Ovary (tissue), 9 donors: ENCODE data around the gene COL15A1. TPM values are rescaled to one million over a fixed set of nuclear protein-coding genes. Genes with fewer than 3 reads are reported as not detected.

Experiments used
- DNase-seq, 5 donors: peaks; one replicate each; pipeline ENCODE4 v3.0.0-alpha.2; 2019 to 2020
- H3K27ac ChIP-seq, 2 donors: fragments of 200-600 bp; one replicate each; pipeline versions ENCODE4 v1.5.1 to v1.8.0; 2019 to 2022
- H3K27me3 ChIP-seq: fragments of 200-600 bp; one replicate; pipeline ENCODE4 v1.8.0; 2022
- H3K36me3 ChIP-seq: fragments of 200-600 bp; sonication (generic); one replicate; pipeline ENCODE4 v1.5.1; 2019
- H3K4me1 ChIP-seq: one replicate; pipeline ENCODE4 v1.8.1; 2013; ENCODE audit warnings: mild to moderate bottlenecking, moderate library complexity; ENCODE audit not compliant: insufficient read depth
- H3K4me3 ChIP-seq: fragments of 200-600 bp; sonication (generic); one replicate; pipeline ENCODE4 v1.5.1; 2017
- H3K9me3 ChIP-seq, 2 donors: fragments of 200-600 bp in 1 of 2; sonication (generic) in 1 of 2; one replicate each; pipeline versions ENCODE4 v1.5.1 to v1.8.1; 2013 to 2019; ENCODE audit warnings: mild to moderate bottlenecking in 1 of 2, moderate library complexity in 1 of 2
- EP300 ChIP-seq: sonication (generic); formaldehyde crosslinking; IDR thresholded peaks from one replicate; pipeline ENCODE4 v1.6.1; 2017; ENCODE audit warnings: antibody characterized with exemption
- POLR2A ChIP-seq: fragments of 450-650 bp; IDR thresholded peaks from one replicate; pipeline ENCODE4 v1.6.1; 2017; ENCODE audit warnings: antibody characterized with exemption, mild to moderate bottlenecking, moderate library complexity
- WGBS, 3 donors: extraction: QIAGEN DNeasy Blood & Tissue Kit in 1 of 3; methylation state at CpG; one replicate each; pipeline versions ENCODE4 v1.1.5 to v1.1.7; 2013 to 2017; 5-methylcytosine and 5-hydroxymethylcytosine counted together
- intact Hi-C, 4 donors: fragments of 100-400 bp; cut with DNase I; formaldehyde crosslinking; loops; one replicate each; pipeline versions ENCODE4 v1.11.0 to v1.15.1; 2022 to 2023
- polyA plus RNA-seq, 2 donors: library from polyadenylated mRNA; stranded (reverse); fragments of 200-250 nt in 1 of 2; fragments of 350-450 nt in 1 of 2; fragmentation: Illumina TruSeq in 1 of 2; extraction: RNeasy Lipid Tissue Mini Kit (QIAGEN cat#74804) in 1 of 2; gene quantifications; one replicate each; pipeline ENCODE4 v1.2.3, GENCODE V29; 2013 to 2014
- total RNA-seq, 7 donors: library from RNA; depleted of rRNA in 2 of 7; stranded (reverse); fragments of >200 nt in 2 of 7; fragmentation: NEBNext Ultra II Directional in 3 of 7; extraction: Animal tissue kit (Norgen Biotek cat#: 25700) in 3 of 7; gene quantifications; one replicate each; pipeline versions ENCODE4 v1.1.0 to v1.2.4, GENCODE V29; 2016 to 2023
- TF ChIP-seq, protein P1 (sequence below), 3 donors: fragments of 450-650 bp in 2 of 3; fragments of 200-600 bp in 1 of 3; IDR thresholded peaks; one replicate each; pipeline versions ENCODE4 v1.5.1 to v1.8.0; 2016 to 2022; ENCODE audit warnings: antibody characterized with exemption in 3 of 3, mild to moderate bottlenecking in 1 of 3
- donor health status: DM: no; HTN: no; CAD: no; lungs with moderate emphysema.
- donor health status: DM: no; HTN: no; CAD: no.
- donor health status: Bipolar disorder and iron deficiency.
- donor health status: DM: yes; HTN: yes; CAD: no.
- donor health status: DM: no; HTN: no; CAD: no.
- donor health status: DM: yes; HTN: yes; CAD: no.

COL15A1 gene
- total and polyA plus RNA-seq, 9 donors, result 12.8 to 195 (median 48.6) TPM

- no peak overlapping the region for H3K4me3 ChIP-seq
- H3K4me1 ChIP-seq, result no peaks in the 10 kb centered on the region
- TF ChIP-seq POLR2A, result no peak
- TF ChIP-seq, protein P1, sequence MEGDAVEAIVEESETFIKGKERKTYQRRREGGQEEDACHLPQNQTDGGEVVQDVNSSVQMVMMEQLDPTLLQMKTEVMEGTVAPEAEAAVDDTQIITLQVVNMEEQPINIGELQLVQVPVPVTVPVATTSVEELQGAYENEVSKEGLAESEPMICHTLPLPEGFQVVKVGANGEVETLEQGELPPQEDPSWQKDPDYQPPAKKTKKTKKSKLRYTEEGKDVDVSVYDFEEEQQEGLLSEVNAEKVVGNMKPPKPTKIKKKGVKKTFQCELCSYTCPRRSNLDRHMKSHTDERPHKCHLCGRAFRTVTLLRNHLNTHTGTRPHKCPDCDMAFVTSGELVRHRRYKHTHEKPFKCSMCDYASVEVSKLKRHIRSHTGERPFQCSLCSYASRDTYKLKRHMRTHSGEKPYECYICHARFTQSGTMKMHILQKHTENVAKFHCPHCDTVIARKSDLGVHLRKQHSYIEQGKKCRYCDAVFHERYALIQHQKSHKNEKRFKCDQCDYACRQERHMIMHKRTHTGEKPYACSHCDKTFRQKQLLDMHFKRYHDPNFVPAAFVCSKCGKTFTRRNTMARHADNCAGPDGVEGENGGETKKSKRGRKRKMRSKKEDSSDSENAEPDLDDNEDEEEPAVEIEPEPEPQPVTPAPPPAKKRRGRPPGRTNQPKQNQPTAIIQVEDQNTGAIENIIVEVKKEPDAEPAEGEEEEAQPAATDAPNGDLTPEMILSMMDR (IDR thresholded peaks at IDR 0.05), result no peak
- no peak for TF ChIP-seq EP300
- H3K27ac ChIP-seq, result no peak overlapping the region
- no peaks in the 10 kb centered on the region for H3K27me3 ChIP-seq
- no peaks in the 10 kb centered on the region for H3K9me3 ChIP-seq
- DNase-seq, result no peak
- no peaks in the 10 kb centered on the region for H3K36me3 ChIP-seq
- intact Hi-C loops, result no loop called here
- 59 to 79% (median 64%) methylated on average over 3 of the region's 3 CpGs for WGBS, 3 donors
Measured at GRCh38 chr9:99040911-99041582, 97.3 kb downstream of the COL15A1 start.

DNA sequence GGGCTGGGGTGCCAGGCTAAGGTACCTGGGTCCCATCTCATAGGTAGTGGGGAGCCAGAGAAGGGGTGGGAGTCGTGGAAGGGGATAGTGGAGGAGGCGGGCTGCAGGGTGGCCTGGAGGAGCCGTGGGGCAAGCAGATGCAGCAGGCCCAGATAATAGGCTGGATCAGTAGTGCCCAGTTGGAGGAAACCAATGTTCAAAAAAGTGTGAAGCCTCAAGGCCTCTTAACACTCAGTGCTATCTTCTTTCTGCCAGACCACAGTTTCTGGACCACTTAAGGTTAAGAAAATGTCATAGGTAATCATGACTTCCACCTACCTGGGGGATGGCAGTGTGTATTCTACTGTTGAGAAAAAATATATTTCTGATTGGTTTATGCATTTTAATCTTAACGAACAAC, 97.9 kb downstream of the COL15A1 start:
- WGBS, 3 donors, result 90 to 94% (median 94%) methylated on average over 4 of the region's 4 CpGs
- no peaks in the 10 kb centered on the region for H3K27me3 ChIP-seq
- H3K9me3 ChIP-seq, result no peaks in the 10 kb centered on the region
- DNase-seq, result no peak
- no peaks in the 10 kb centered on the region for H3K4me1 ChIP-seq
- H3K27ac ChIP-seq, result no peak overlapping the region
- no peak overlapping the region for H3K4me3 ChIP-seq
- intact Hi-C loops, result no loop called here
- TF ChIP-seq POLR2A, result no peak
- TF ChIP-seq, protein P1 (IDR thresholded peaks at IDR 0.05), result no peak
- no peak for TF ChIP-seq EP300
- H3K36me3 ChIP-seq, result no peaks in the 10 kb centered on the region

GRCh38 chr9:99042620-99043019, 98.9 kb downstream of the COL15A1 start:
- WGBS, 3 donors, result 91 to 92% (median 92%) methylated on average over 6 of the region's 6 CpGs
- Histone ChIP-seq H3K27ac (no peak overlapping the region), H3K9me3 (no peaks in the 10 kb centered on the region), H3K27me3 (no peaks in the 10 kb centered on the region), H3K36me3 (no peaks in the 10 kb centered on the region), H3K4me3 (no peak overlapping the region), H3K4me1 (no peaks in the 10 kb centered on the region)
- TF ChIP-seq POLR2A, result no peak
- TF ChIP-seq, protein P1 (IDR thresholded peaks at IDR 0.05), result no peak
- TF ChIP-seq EP300, result no peak
- no peak for DNase-seq
- intact Hi-C loops, result no loop called here

DNA sequence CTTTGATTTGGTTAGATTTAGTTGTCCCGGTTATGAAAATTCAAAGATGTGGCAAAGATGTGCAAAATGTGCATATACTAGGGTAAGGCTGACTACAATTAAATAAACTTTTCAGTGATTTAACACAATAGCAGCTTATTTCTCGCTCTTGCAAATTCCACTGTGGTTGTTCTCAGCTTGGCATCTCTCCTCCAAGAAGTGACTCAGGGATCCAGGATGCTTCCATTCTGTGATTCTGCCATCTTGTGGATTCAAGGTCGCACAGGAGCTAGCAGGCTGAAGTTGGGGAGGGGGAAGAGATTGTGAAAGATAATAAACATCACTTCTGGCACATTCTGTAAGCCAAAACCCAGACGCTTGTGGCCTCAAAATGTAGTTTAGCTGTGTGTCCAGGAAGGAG, 101.1 kb downstream of the COL15A1 start:
- H3K27me3 ChIP-seq, result no peaks in the 10 kb centered on the region
- H3K27ac ChIP-seq, result no peak overlapping the region
- TF ChIP-seq EP300 (no peak), POLR2A (no peak)
- TF ChIP-seq, protein P1 (IDR thresholded peaks at IDR 0.05), result no peak
- H3K36me3 ChIP-seq, result no peaks in the 10 kb centered on the region
- DNase-seq, result no peak
- no peaks in the 10 kb centered on the region for H3K9me3 ChIP-seq
- no peak overlapping the region for H3K4me3 ChIP-seq
- H3K4me1 ChIP-seq, result no peaks in the 10 kb centered on the region
- intact Hi-C loops, result no loop called here
- 80 to 96% (median 92%) methylated on average over 4 of the region's 4 CpGs for WGBS, 3 donors
